Esophagus squamous epithelium (tissue), 5 donors: Measurements from ENCODE around the gene NUDT22. TPM values are rescaled to one million over a fixed set of nuclear protein-coding genes. Genes with fewer than 3 reads are reported as not detected.

Experiments used
- DNase-seq: peaks from one replicate; lab custom pipeline; 2025; lab: John Stamatoyannopoulos, UW
- H3K27ac ChIP-seq, 4 donors: fragments of 200-600 bp; sonication (generic); one replicate each; pipeline ENCODE4 v1.5.1; 2016 to 2019; ENCODE audit warnings: mild to moderate bottlenecking in 1 of 4
- H3K27me3 ChIP-seq, 4 donors: fragments of 200-600 bp; sonication (generic); 1 replicate in 3 of 4; 2 replicates in 1 of 4; pipeline versions ENCODE4 v1.5.1 to v1.6.0; 2017 to 2021; ENCODE audit warnings: antibody characterized with exemption in 1 of 4
- H3K36me3 ChIP-seq, 3 donors: fragments of 200-600 bp; sonication (generic); one replicate each; pipeline ENCODE4 v1.5.1; 2016 to 2019
- H3K4me1 ChIP-seq, 3 donors: fragments of 200-600 bp; sonication (generic); one replicate each; pipeline ENCODE4 v1.5.1; 2017 to 2019
- H3K4me3 ChIP-seq, 4 donors: fragments of 200-600 bp; sonication (generic); 1 replicate in 3 of 4; 2 replicates in 1 of 4; pipeline ENCODE4 v1.5.1; 2016 to 2019; ENCODE audit warnings: mild to moderate bottlenecking in 2 of 4, moderate library complexity in 1 of 4
- H3K9me3 ChIP-seq, 3 donors: fragments of 200-600 bp; sonication (generic); one replicate each; pipeline ENCODE4 v1.5.1; 2016 to 2019
- CTCF ChIP-seq, 6 experiments: fragments of 450-650 bp in 4 of 6; fragments of 200-600 bp in 2 of 6; sonication (generic) in 2 of 6; IDR thresholded peaks; one replicate each; pipeline ENCODE4 v1.5.1; 2016 to 2019; ENCODE audit warnings: antibody characterized with exemption in 6 of 6, mild to moderate bottlenecking in 4 of 6, moderate library complexity in 4 of 6
- POLR2A ChIP-seq, 4 donors: fragments of 450-650 bp; IDR thresholded peaks; one replicate each; pipeline ENCODE4 v1.6.1; 2017; ENCODE audit warnings: antibody characterized with exemption in 4 of 4, mild to moderate bottlenecking in 4 of 4, moderate library complexity in 3 of 4
- WGBS, 2 donors: methylation state at CpG; one replicate each; pipeline ENCODE4 v1.1.5; 2018; 5-methylcytosine and 5-hydroxymethylcytosine counted together
- intact Hi-C: fragments of 100-400 bp; cut with DNase I; formaldehyde crosslinking; loops from one replicate; pipeline ENCODE4 v1.15.0; 2022
- total RNA-seq, 4 donors: library from RNA; depleted of rRNA; stranded (reverse); fragments of >200 nt; gene quantifications; one replicate each; pipeline ENCODE4 v1.1.0, GENCODE V29; 2016
- donor health status: DM: yes; HTN: yes; CAD: no.

The NUDT22 gene
- total RNA-seq, 4 donors from 2014 or later = 44.0 to 60.1 (median 50.7) TPM

GRCh38 chr11:64269540-64270220 is 43.6 kb downstream of the NUDT22 start:
- Histone ChIP-seq H3K4me3 (peak overlapping the region; percentile 58 to 87 (median 76)), H3K9me3 (no peaks in the 10 kb centered on the region), H3K36me3 (peaks cover 4 to 30% (median 9%) of the 10 kb centered on the region in 3 donors), H3K4me1 (peaks cover 31 to 63% (median 32%) of the 10 kb centered on the region in 3 donors), H3K27ac (peak overlapping the region; percentile 98 to 99 (median 98)), H3K27me3 (no peaks in the 10 kb centered on the region)
- 0% methylated on average over 6 to 12 of the region's 58 CpGs for whole genome bisulfite sequencing, 2 donors
- intact Hi-C loops = no loop called here
- DNase-seq = peak; percentile 83
- TF ChIP-seq CTCF (IDR thresholded peaks at IDR 0.05) (peak in 3 of 6 experiments; percentile 7 to 27 (median 10)), POLR2A (IDR thresholded peaks at IDR 0.05) (peak in 3 of 4 donors; percentile 17 to 55 (median 29))

GRCh38 chr11:64275031-64275800 is 49.1 kb downstream of the NUDT22 start:
- 90 to 93% methylated on average over 9 to 11 of the region's 15 CpGs for WGBS, 2 donors
- Histone ChIP-seq H3K4me3 (no peak overlapping the region), H3K27ac (peak overlapping the region in 2 of 4 donors; percentile 66 to 81), H3K27me3 (no peaks in the 10 kb centered on the region), H3K36me3 (peaks cover 0 to 52% (median 9%) of the 10 kb centered on the region in 3 donors), H3K9me3 (no peaks in the 10 kb centered on the region), H3K4me1 (peaks cover 13 to 54% (median 17%) of the 10 kb centered on the region in 3 donors)
- TF ChIP-seq POLR2A (IDR thresholded peaks at IDR 0.05) (no peak), CTCF (IDR thresholded peaks at IDR 0.05) (no peak)
- DNase-seq = no peak
- intact Hi-C loops = no loop called here

GRCh38 chr11:64275841-64276240 is 49.8 kb downstream of the NUDT22 start:
- peaks cover 0 to 57% (median 9%) of the 10 kb centered on the region in 3 donors for H3K36me3 ChIP-seq
- H3K9me3 ChIP-seq = no peaks in the 10 kb centered on the region
- TF ChIP-seq CTCF (IDR thresholded peaks at IDR 0.05) (no peak), POLR2A (IDR thresholded peaks at IDR 0.05) (no peak)
- intact Hi-C loops = no loop called here
- no peaks in the 10 kb centered on the region for H3K27me3 ChIP-seq
- WGBS, 2 donors = 100% methylated on average over 1 to 2 of the region's 2 CpGs
- peak overlapping the region in 2 of 4 donors; percentile 66 to 81 for H3K27ac ChIP-seq
- no peak overlapping the region for H3K4me3 ChIP-seq
- no peak for DNase-seq
- peaks cover 13 to 54% (median 17%) of the 10 kb centered on the region in 3 donors for H3K4me1 ChIP-seq

- intact Hi-C loops = no loop called here
- Histone ChIP-seq H3K27me3 (no peaks in the 10 kb centered on the region), H3K4me3 (no peak overlapping the region), H3K27ac (peak overlapping the region; percentile 38 to 81 (median 60)), H3K4me1 (peaks cover 9 to 58% (median 14%) of the 10 kb centered on the region in 3 donors), H3K36me3 (peaks cover under 1 to 66% (median 9%) of the 10 kb centered on the region in 3 donors), H3K9me3 (no peaks in the 10 kb centered on the region)
- TF ChIP-seq CTCF (IDR thresholded peaks at IDR 0.05) (no peak), POLR2A (IDR thresholded peaks at IDR 0.05) (no peak)
- no peak for DNase-seq
- 51 to 70% methylated on average over 13 to 14 of the region's 17 CpGs for WGBS, 2 donors
Measured at GRCh38 chr11:64276653-64277431, 50.8 kb downstream of the NUDT22 start.
